HuH-7 (cell line): ENCODE results near the gene OR2A2.

ENCODE experiments used
- DNase-seq: peaks from one replicate; pipeline ENCODE4 v3.0.0; 2011; ENCODE audit warnings: low spot score

OR2A2 gene

DNA sequence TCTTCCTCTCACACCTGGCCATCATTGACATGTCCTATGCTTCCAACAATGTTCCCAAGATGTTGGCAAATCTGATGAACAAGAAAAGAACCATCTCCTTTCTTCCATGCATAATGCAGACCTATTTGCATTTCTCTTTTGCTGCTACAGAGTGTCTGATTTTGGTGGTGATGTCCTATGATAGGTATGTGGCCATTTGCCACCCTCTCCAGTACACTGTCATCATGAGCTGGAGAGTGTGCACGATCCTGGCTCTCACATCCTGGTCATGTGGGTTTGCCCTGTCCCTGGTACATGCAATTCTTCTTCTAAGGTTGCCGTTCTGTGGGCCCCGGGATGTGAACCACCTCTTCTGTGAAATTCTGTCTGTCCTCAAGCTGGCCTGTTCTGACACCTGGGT, 32.8 kb downstream of the OR2A2 start:
- DNase-seq: no peak

DNA sequence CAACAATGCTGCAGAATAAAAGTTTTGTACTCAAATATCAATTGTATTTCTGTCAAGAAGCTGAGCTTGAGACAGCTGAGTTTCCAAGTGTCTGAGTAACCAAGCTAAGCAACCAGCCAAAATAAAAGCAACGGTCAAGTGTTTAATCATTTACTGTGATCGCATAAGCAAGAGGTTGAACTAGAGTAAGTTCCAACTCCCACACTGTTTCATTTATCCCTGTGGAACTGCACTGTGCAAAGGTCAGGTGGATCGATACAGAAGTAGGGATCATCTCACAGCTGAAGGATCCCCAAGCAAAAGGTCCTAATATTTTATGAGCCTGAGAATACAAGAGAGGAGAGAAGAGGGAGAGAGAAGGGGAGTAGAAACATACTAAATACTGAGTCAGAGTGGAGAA, 35.0 kb downstream of the OR2A2 start:
- DNase-seq: no peak

DNA sequence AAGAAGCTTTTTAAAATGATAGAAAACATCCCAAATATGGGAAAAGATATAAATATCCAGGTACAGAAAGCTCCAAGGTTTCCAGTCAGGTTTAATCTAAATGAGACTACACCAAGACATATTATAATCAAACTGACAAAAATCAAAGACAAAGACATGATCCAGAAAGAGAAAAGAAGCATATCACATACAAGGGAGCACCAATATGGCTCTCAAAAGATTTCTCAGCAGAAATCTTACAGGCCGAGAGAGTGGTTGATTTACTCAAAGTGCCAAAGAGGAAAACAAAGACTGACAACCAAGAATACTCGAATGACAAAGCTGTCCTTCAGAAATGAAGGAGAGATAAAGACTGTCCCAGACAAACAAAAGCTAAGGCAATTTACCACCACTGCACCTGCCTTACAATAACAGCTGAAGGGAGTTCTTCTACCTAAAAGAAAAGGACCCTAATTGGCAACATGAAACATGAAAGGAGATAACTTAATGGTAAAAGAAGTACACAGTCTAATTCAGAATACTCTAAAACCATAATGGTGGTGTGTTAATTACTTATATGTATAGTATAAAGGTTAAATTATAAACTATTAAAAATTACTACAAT, 38.9 kb downstream of the OR2A2 start:
- DNase-seq: no peak

DNA sequence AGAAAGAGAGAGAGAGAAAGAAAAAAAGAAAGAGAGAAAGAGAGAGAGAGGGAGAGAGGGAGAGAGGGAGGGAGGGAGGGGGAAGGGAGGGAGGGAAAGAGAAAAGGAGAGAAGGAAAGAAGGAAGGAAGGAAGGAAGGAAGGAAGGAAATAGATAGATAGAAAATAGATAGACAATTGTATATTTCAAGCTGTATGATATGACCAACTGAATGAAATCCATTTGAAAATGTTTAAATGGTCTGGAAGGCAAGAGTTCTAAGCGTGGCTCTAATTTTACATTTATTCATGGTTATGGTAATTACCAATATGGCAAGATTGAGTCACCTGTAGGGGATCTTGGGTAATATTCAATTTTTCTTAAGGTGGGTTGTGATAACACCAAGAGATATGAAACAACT, 49.5 kb downstream of the OR2A2 start:
- DNase-seq: no peak
